Glutamatergic neuron (in vitro differentiated cells): Measurements from ENCODE around the gene TAF5L. TPM values are rescaled to one million over a fixed set of nuclear protein-coding genes. Genes with fewer than 3 reads are reported as not detected.

Experiments
- DNase-seq: peaks from one replicate; pipeline ENCODE4 v3.0.0; 2022
- H3K27ac Mint-ChIP-seq: one replicate; pipeline ENCODE4 v1.8.0; 2020; ENCODE audit warnings: mild to moderate bottlenecking, mixed read lengths, inconsistent platforms; ENCODE audit not compliant: unreplicated experiment
- H3K27me3 Mint-ChIP-seq: one replicate; pipeline ENCODE4 v1.8.0; 2020; ENCODE audit warnings: mild to moderate bottlenecking, moderate library complexity, mixed read lengths, inconsistent platforms; ENCODE audit not compliant: unreplicated experiment
- H3K36me3 Mint-ChIP-seq: one replicate; pipeline ENCODE4 v1.8.0; 2020; ENCODE audit warnings: mild to moderate bottlenecking, mixed read lengths, inconsistent platforms; ENCODE audit not compliant: unreplicated experiment
- H3K4me1 Mint-ChIP-seq: one replicate; pipeline ENCODE4 v1.8.0; 2020; ENCODE audit warnings: mild to moderate bottlenecking, low read depth, mixed read lengths, inconsistent platforms; ENCODE audit not compliant: unreplicated experiment
- H3K4me3 Mint-ChIP-seq: one replicate; pipeline ENCODE4 v1.8.0; 2020; ENCODE audit warnings: mild to moderate bottlenecking, mixed read lengths, inconsistent platforms; ENCODE audit not compliant: unreplicated experiment
- H3K9me3 Mint-ChIP-seq: one replicate; pipeline ENCODE4 v1.8.0; 2020; ENCODE audit warnings: mild to moderate bottlenecking, moderate library complexity, mixed read lengths, inconsistent platforms; ENCODE audit not compliant: unreplicated experiment
- CTCF ChIP-seq: fragments of 200-600 bp; sonication (generic); IDR thresholded peaks from one replicate; pipeline ENCODE4 v1.5.0; 2021; ENCODE audit not compliant: partially characterized antibody, unreplicated experiment
- total RNA-seq: library from RNA; stranded (reverse); fragmentation: NEBNext Ultra II Directional; extraction: Animal tissue kit (Norgen Biotek cat#: 25700); gene quantifications from one replicate; pipeline ENCODE4 v1.2.1, GENCODE V29; 2021; ENCODE audit not compliant: unreplicated experiment

The TAF5L gene
- total RNA-seq, 1 donor from 2014 or later, result 19.6 TPM

- H3K4me1 Mint-ChIP-seq, result no peaks in the 10 kb centered on the region
- TF ChIP-seq CTCF, result peak; percentile 83
- peak; percentile 92 for DNase-seq
- H3K9me3 Mint-ChIP-seq, result no peaks in the 10 kb centered on the region
- H3K4me3 Mint-ChIP-seq, result no peak overlapping the region
- H3K36me3 Mint-ChIP-seq, result no peaks in the 10 kb centered on the region
- H3K27ac Mint-ChIP-seq, result no peak overlapping the region
- no peaks in the 10 kb centered on the region for H3K27me3 Mint-ChIP-seq
These were observed 35.3 kb upstream of the TAF5L start for GRCh38 chr1:229661022-229661877.

DNA sequence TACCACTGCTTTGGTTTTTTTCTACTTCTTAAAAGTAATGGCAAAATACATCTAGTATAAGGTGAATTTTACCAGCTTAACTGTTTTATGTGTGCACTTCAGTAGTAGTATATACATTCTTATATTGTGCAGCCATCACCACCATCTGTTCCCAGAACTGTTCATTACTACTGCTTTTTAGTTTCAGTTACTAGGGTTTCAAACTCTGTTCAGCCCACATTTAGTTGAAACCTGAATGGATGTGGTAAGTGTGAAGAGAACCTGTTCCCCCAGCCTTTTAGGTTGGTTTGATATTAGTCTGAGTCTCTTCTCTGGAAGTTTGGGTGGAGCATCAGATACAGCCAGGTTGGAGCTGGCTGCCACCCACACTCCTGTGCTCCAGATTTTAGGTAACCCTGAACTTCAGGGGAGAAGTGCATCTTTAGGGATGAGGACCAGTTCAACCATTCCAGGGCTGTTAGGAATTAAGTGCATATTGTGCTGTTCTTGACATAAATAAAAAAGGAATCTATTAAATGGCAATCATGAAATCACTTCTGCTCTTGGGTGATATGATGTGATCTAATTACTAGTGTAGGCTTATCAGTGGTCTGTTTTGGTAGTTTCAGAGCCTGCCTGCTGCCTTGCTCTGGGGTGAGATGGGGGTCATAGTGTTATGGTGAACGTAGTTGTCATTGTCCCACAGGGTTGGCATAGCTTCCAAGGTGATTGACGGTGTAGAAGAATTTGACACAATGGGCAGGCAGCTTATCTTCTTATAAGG is 32.3 kb upstream of the TAF5L start:
- Mint-ChIP-seq H3K27ac (no peak overlapping the region), H3K4me1 (no peaks in the 10 kb centered on the region), H3K9me3 (no peaks in the 10 kb centered on the region), H3K4me3 (no peak overlapping the region), H3K36me3 (no peaks in the 10 kb centered on the region), H3K27me3 (no peaks in the 10 kb centered on the region)
- TF ChIP-seq CTCF, result no peak
- DNase-seq, result no peak

DNA sequence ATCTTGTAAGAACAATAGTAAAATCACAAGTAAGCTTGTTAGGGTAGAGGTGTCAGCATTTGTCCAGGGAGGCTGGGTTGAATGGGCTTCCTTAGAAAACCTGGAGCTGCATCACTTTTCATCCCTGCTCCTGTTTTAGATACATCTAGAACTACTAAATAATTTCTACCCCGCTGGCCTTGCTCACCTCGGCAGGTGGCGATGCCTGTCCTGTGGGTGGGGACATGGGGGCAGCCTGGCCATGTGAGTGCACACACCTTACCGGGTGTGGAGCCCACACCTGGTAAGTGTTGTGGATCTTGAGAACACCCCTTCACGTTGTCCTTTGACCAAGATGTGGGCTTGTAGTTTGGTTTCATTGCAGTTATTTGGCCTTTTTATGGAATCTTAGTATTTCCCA is 29.9 kb upstream of the TAF5L start:
- no peaks in the 10 kb centered on the region for H3K9me3 Mint-ChIP-seq
- no peak for TF ChIP-seq CTCF
- DNase-seq, result no peak
- no peaks in the 10 kb centered on the region for H3K36me3 Mint-ChIP-seq
- H3K27ac Mint-ChIP-seq, result no peak overlapping the region
- H3K4me1 Mint-ChIP-seq, result no peaks in the 10 kb centered on the region
- no peak overlapping the region for H3K4me3 Mint-ChIP-seq
- no peaks in the 10 kb centered on the region for H3K27me3 Mint-ChIP-seq

DNA sequence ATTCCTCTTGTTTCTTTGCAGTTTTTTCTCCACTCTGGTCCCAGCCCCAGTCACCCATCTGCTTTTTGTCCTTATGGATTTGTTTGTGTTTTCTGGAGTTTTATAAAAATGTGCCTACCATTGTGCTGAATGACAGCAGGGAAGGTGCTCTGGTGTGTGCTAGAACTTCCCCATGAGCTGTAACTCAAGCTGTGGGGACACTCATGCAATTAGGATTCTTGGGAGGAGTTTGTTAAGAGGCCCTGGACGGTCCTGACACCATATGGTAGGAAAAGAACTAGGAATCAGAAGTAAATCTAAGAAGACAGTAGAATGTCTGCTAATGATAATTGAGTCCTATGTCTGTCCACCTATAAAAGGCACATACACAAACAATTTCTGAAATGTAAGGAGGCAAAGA is 27.5 kb upstream of the TAF5L start:
- Mint-ChIP-seq H3K4me3 (no peak overlapping the region), H3K27me3 (no peaks in the 10 kb centered on the region), H3K9me3 (no peaks in the 10 kb centered on the region), H3K4me1 (no peaks in the 10 kb centered on the region), H3K27ac (no peak overlapping the region), H3K36me3 (no peaks in the 10 kb centered on the region)
- no peak for TF ChIP-seq CTCF
- DNase-seq, result no peak

GRCh38 chr1:229651546-229651945 is 25.6 kb upstream of the TAF5L start:
- no peak overlapping the region for H3K4me3 Mint-ChIP-seq
- no peaks in the 10 kb centered on the region for H3K36me3 Mint-ChIP-seq
- TF ChIP-seq CTCF, result no peak
- H3K9me3 Mint-ChIP-seq, result no peaks in the 10 kb centered on the region
- H3K27me3 Mint-ChIP-seq, result no peaks in the 10 kb centered on the region
- H3K27ac Mint-ChIP-seq, result no peak overlapping the region
- DNase-seq, result no peak
- no peaks in the 10 kb centered on the region for H3K4me1 Mint-ChIP-seq
